GM23248 (cell line): ENCODE measurements around the gene PDGFD.

Experiments
- EZH2 ChIP-seq: fragments of 200-600 bp; sonication (generic); IDR thresholded peaks from 2 replicates; pipeline ENCODE4 v1.6.1; 2018; ENCODE audit warnings: antibody characterized with exemption, mild to moderate bottlenecking; ENCODE audit not compliant: insufficient read depth, poor library complexity, severe bottlenecking
- EZH2phosphoT487 ChIP-seq: fragments of 200-600 bp; sonication (generic); IDR thresholded peaks from 2 replicates; pipeline ENCODE4 v1.6.1; 2018; ENCODE audit warnings: antibody characterized with exemption, moderate library complexity, mild to moderate bottlenecking, low read depth; ENCODE audit not compliant: insufficient read depth

GRCh38 chr11:103964390-103964789 is 199.6 kb downstream of the PDGFD start:
- TF ChIP-seq EZH2phosphoT487 = no peak
- no peak for TF ChIP-seq EZH2
